Left lung (tissue), 10 donors: ENCODE data around the gene BUD23. TPM values are rescaled to one million over a fixed set of nuclear protein-coding genes. Genes with fewer than 3 reads are reported as not detected.

Experiments
- ATAC-seq: fragments of 200-7000 bp; cut with Tn5 transposase; one replicate; pipeline ENCODE4 v1.9.1; 2020; ENCODE audit warnings: moderate library complexity
- DNase-seq, 4 donors: peaks; one replicate each; pipeline ENCODE4 v3.0.0-alpha.2; 2013 to 2020
- H3K27ac ChIP-seq, 2 donors: fragments of 200-600 bp; sonication (generic) in 1 of 2; one replicate each; pipeline versions ENCODE4 v1.5.0 to v1.8.0; 2020 to 2021
- H3K27me3 ChIP-seq, 2 donors: fragments of 200-600 bp; sonication (generic) in 1 of 2; one replicate each; pipeline versions ENCODE4 v1.5.0 to v1.8.0; 2020 to 2021
- H3K36me3 ChIP-seq, 2 donors: fragments of 200-600 bp; sonication (generic) in 1 of 2; one replicate each; pipeline versions ENCODE4 v1.5.0 to v1.8.0; 2020 to 2021
- H3K4me1 ChIP-seq, 2 donors: fragments of 200-600 bp; one replicate each; pipeline ENCODE4 v1.8.0; 2021
- H3K4me3 ChIP-seq, 2 donors: fragments of 200-600 bp; sonication (generic) in 1 of 2; one replicate each; pipeline versions ENCODE4 v1.5.0 to v1.8.0; 2020 to 2021; ENCODE audit warnings: mild to moderate bottlenecking in 1 of 2
- H3K9me3 ChIP-seq, 2 donors: fragments of 200-600 bp; sonication (generic) in 1 of 2; one replicate each; pipeline versions ENCODE4 v1.5.0 to v1.8.0; 2020 to 2021
- intact Hi-C, 2 donors: fragments of 100-400 bp; cut with DNase I; formaldehyde crosslinking; loops; one replicate each; pipeline versions ENCODE4 v1.11.2 to v1.14.2; 2022
- polyA plus RNA-seq, 6 donors: library from polyadenylated mRNA; unstranded; fragments of 120-200 nt; gene quantifications; one replicate each; pipeline ENCODE4 v1.2.1, GENCODE V29; 2013; ENCODE audit not compliant: insufficient read length in 6 of 6
- total RNA-seq, 2 donors: library from RNA; stranded (reverse); fragmentation: NEBNext Ultra II Directional; extraction: Animal tissue kit (Norgen Biotek cat#: 25700); gene quantifications; one replicate each; pipeline ENCODE4 v1.2.1, GENCODE V29; 2021
- TF ChIP-seq, protein P1 (sequence below), 2 donors: fragments of 200-600 bp; sonication (generic) in 1 of 2; IDR thresholded peaks; one replicate each; pipeline versions ENCODE4 v1.5.0 to v1.8.0; 2021; ENCODE audit warnings: antibody characterized with exemption in 2 of 2
- donor health status: DM: no; HTN: yes; CAD: no.
- donor health status: DM: no; HTN: no; CAD: no.

BUD23 gene
- total and polyA plus RNA-seq, 8 donors, result 44.6 to 95.0 (median 77.8) TPM

DNA sequence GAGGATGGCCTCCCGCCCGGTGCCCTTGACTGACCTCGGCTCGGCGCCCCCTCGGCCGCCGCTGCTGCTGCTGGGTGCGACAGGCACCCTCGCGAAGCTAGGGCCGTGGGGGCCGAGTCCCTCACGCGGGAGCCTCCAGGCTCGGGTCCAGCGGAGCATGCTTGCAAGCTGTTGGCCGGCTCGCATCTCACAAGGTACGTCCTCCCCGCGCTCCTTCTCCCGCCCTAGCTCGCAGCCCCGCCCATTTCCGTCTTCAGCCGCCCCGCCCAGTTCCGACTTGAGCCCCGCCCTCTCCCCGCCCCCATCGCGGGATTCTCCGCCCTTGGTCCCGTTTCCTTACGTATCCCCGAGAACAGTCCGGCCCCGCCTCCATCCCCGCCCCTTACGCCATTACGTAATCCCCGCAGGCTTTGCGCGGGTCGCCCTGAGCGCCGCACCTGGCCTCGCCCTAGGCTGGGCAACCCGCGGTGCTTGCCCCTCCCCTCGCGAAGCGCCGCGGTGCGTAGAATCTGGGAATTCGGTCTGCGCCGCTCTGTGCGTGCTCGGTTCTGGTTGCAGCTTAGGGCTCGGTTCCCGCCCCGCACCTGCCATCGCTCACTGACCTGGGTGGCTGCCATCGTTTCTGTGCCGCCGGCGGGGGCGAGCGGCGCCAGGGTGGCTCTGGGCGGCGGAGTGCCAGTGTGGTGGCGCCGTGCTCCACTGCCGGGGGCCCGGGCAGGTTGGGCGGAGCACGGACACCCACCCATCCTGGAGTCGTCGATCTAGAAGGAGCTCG is 55.4 kb downstream of the BUD23 start, which contains the start of gene ABHD11:
Gene ABHD11 (minus strand): TSS at position 191 of the 775 bp plus-strand sequence. CDS start 32 bp downstream, at position 159.
- ATAC-seq, result peak; percentile 77
- peaks cover 0 to 18% of the 10 kb centered on the region in 2 donors for H3K36me3 ChIP-seq
- TF ChIP-seq, protein P1, sequence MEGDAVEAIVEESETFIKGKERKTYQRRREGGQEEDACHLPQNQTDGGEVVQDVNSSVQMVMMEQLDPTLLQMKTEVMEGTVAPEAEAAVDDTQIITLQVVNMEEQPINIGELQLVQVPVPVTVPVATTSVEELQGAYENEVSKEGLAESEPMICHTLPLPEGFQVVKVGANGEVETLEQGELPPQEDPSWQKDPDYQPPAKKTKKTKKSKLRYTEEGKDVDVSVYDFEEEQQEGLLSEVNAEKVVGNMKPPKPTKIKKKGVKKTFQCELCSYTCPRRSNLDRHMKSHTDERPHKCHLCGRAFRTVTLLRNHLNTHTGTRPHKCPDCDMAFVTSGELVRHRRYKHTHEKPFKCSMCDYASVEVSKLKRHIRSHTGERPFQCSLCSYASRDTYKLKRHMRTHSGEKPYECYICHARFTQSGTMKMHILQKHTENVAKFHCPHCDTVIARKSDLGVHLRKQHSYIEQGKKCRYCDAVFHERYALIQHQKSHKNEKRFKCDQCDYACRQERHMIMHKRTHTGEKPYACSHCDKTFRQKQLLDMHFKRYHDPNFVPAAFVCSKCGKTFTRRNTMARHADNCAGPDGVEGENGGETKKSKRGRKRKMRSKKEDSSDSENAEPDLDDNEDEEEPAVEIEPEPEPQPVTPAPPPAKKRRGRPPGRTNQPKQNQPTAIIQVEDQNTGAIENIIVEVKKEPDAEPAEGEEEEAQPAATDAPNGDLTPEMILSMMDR (IDR thresholded peaks at IDR 0.05), result no peak
- no peaks in the 10 kb centered on the region for H3K9me3 ChIP-seq
- DNase-seq, result peak; percentile 95 to 99 (median 98)
- intact Hi-C loops, result no loop called here
- H3K4me3 ChIP-seq, result peak within 1 kb of the TSS; percentile 95 to 96
- no peaks in the 10 kb centered on the region for H3K27me3 ChIP-seq
- peak within 1 kb of the TSS; percentile 87 to 92 for H3K27ac ChIP-seq
- H3K4me1 ChIP-seq, result peaks cover 12 to 38% of the 10 kb centered on the region in 2 donors

DNA sequence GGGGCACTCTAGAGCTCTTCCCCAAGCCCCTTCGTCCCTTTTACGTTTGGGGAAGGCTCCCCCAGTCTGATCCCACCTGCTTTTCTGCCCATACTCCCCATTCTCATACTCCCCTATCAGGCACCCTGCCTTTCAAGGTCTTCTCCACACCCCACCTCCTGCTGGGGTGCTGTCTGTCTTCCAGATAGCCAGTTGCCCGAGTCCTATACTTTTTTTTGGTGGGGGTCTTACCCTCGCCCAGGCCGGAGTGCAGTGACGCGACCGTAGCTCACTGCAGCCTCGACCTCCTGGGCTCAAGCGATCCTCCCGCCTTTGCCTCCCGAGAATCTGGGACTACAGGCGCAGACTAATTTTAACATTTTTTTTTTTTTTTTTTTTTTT is 56.0 kb downstream of the BUD23 start:
- ATAC-seq, result no peak
- Histone ChIP-seq H3K36me3 (peaks cover 0 to 18% of the 10 kb centered on the region in 2 donors), H3K27me3 (no peaks in the 10 kb centered on the region), H3K4me1 (peaks cover 12 to 37% of the 10 kb centered on the region in 2 donors), H3K9me3 (no peaks in the 10 kb centered on the region), H3K27ac (peak overlapping the region; percentile 87 to 92), H3K4me3 (peak overlapping the region; percentile 95 to 96)
- TF ChIP-seq, protein P1 (IDR thresholded peaks at IDR 0.05), result no peak
- intact Hi-C loops, result no loop called here
- DNase-seq, result no peak

DNA sequence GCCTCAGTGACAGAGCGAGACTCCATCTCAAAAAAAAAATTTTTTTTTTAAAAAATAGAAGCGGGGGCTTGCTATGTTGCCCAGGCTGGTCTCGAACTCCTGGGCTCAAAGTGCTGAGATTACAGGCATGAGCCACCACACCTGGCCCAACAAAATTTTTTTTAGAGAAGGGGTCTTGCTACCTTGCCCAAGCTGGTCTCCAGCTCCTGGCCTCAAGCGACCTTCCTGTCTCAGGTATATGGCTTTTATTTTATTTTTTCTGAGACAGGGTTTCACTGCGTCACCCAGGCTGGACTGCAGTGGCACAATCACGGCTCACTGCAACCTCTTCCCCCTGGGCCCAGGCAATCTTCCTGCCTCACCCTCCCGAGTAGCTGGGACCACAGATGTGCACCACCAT is 56.8 kb downstream of the BUD23 start:
- H3K4me1 ChIP-seq, result peaks cover 12 to 28% of the 10 kb centered on the region in 2 donors
- peak overlapping the region in 1 of 2 donors; percentile 41 for H3K27ac ChIP-seq
- intact Hi-C loops, result no loop called here

DNA sequence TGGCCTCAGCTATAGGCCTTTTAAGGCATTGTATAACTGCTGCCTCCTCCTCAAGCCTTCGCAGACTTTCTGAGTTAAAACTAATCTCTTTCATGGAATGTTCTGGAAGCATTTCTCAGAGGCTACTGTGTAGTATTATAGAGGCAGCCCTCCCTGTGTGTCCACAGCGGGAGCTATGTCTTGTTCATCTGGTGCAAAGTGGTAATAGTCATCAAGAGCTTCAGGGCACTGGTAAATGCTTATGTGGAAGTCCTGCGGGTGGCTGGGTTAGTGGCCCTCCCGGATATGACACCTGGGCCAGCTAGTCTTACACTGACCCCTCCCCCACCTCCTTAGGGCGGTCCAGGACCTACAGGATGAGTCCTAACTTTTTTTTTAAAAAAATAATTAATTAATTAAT is 57.4 kb downstream of the BUD23 start:
- Histone ChIP-seq H3K27me3 (no peaks in the 10 kb centered on the region), H3K27ac (peak overlapping the region; percentile 13 to 41), H3K4me3 (no peak overlapping the region), H3K9me3 (no peaks in the 10 kb centered on the region), H3K36me3 (peaks cover 0 to 14% of the 10 kb centered on the region in 2 donors), H3K4me1 (peaks cover 12 to 23% of the 10 kb centered on the region in 2 donors)
- ATAC-seq, result no peak
- TF ChIP-seq, protein P1 (IDR thresholded peaks at IDR 0.05), result no peak
- intact Hi-C loops, result no loop called here
- no peak for DNase-seq

More for the DNA sequence above, 56.8 kb downstream of the BUD23 start:
- Histone ChIP-seq H3K27me3 (no peaks in the 10 kb centered on the region), H3K9me3 (no peaks in the 10 kb centered on the region), H3K36me3 (peaks cover 0 to 18% of the 10 kb centered on the region in 2 donors), H3K4me3 (no peak overlapping the region)
- TF ChIP-seq, protein P1 (IDR thresholded peaks at IDR 0.05), result no peak
- no peak for DNase-seq
- no peak for ATAC-seq

DNA sequence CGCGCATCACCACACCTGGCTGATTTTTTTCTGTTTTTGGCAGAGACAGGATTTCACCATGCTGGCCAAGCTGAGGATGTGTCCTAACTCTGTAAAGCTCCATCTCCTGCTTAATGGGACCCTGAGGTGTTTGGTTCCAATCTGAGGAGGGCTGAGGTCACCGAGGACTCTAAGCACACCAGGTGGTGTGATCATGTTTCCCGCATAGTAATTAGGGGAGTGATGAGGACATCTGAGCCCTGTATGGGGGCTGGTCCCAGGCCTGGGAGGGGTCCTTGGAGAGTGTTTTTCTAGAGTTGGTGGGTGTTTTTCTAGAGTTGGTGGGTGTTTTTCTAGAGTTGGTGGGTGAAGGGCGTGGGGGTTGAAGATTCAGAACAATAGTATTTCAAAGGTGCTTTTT is 58.2 kb downstream of the BUD23 start:
- Histone ChIP-seq H3K27me3 (no peaks in the 10 kb centered on the region), H3K9me3 (no peaks in the 10 kb centered on the region), H3K4me3 (no peak overlapping the region), H3K27ac (peak overlapping the region; percentile 81 to 88), H3K4me1 (peaks cover 12 to 19% of the 10 kb centered on the region in 2 donors), H3K36me3 (peaks cover 0 to 10% of the 10 kb centered on the region in 2 donors)
- DNase-seq (no peak), ATAC-seq (no peak)
- TF ChIP-seq, protein P1 (IDR thresholded peaks at IDR 0.05), result no peak
- intact Hi-C loops, result no loop called here
